HepG2 (cell line): ENCODE data around the gene CGB8. TPM values are rescaled to one million over a fixed set of nuclear protein-coding genes. Genes with fewer than 3 reads are reported as not detected.

Experiments
- ATF7 ChIP-seq, 2 experiments: fragments of 450-650 bp in 1 of 2; sonication (generic) in 1 of 2; formaldehyde crosslinking in 1 of 2; IDR thresholded peaks; 2 replicates each; pipeline versions ENCODE4 v1.4.0 to v1.6.1; 2016 to 2020; ENCODE audit warnings: antibody characterized with exemption in 1 of 2, mild to moderate bottlenecking in 1 of 2, missing genetic modification reagents in 1 of 2
- ELK4 ChIP-seq: sonication (generic); formaldehyde crosslinking; IDR thresholded peaks from 2 replicates; pipeline ENCODE4 v1.9.0; 2021; ENCODE audit warnings: missing genetic modification reagents, borderline replicate concordance
- ERF ChIP-seq: IDR thresholded peaks from 2 replicates; pipeline ENCODE4 v1.6.1; 2018; ENCODE audit warnings: missing biosample characterization, missing genetic modification reagents
- ETV5 ChIP-seq: IDR thresholded peaks from 2 replicates; pipeline ENCODE4 v1.6.1; 2018; ENCODE audit warnings: missing biosample characterization, missing genetic modification reagents, inconsistent platforms, borderline replicate concordance
- EZH2 ChIP-seq: conservative IDR thresholded peaks from 2 replicates; pipeline ENCODE4 v1.6.1; 2012; ENCODE audit warnings: mild to moderate bottlenecking, low read depth, low read length, moderate library complexity
- FOXP1 ChIP-seq, 2 experiments: fragments of 450-650 bp in 1 of 2; IDR thresholded peaks; 2 replicates each; pipeline ENCODE4 v1.6.1; 2017 to 2018; ENCODE audit warnings: antibody characterized with exemption in 1 of 2
- GPN1 ChIP-seq: sonication (generic); formaldehyde crosslinking; IDR thresholded peaks from 2 replicates; pipeline ENCODE4 v1.5.1; 2020; ENCODE audit warnings: missing genetic modification reagents, borderline replicate concordance
- HHEX ChIP-seq: IDR thresholded peaks from 2 replicates; pipeline ENCODE4 v1.6.1; 2016; ENCODE audit warnings: control low read depth
- HMG20B ChIP-seq: conservative IDR thresholded peaks from 2 replicates; pipeline ENCODE4 v1.6.1; 2016; ENCODE audit warnings: missing genetic modification reagents, missing compliant biosample characterization
- HNRNPL ChIP-seq: fragments of 200-400 bp; formaldehyde crosslinking; IDR thresholded peaks from 2 replicates; pipeline ENCODE4 v1.6.1; 2017; ENCODE audit warnings: mild to moderate bottlenecking, low read depth, low read length
- ISX ChIP-seq: sonication (generic); formaldehyde crosslinking; conservative IDR thresholded peaks from 2 replicates; pipeline ENCODE4 v1.5.0; 2020; ENCODE audit warnings: missing genetic modification reagents
- MLLT10 ChIP-seq: sonication (generic); formaldehyde crosslinking; IDR thresholded peaks from 2 replicates; pipeline ENCODE4 v1.4.0; 2020; ENCODE audit warnings: missing genetic modification reagents
- PHF21A ChIP-seq: sonication (generic); formaldehyde crosslinking; IDR thresholded peaks from 2 replicates; pipeline ENCODE4 v1.5.0; 2020; ENCODE audit warnings: mild to moderate bottlenecking, missing genetic modification reagents
- PITX1 ChIP-seq: sonication (generic); formaldehyde crosslinking; IDR thresholded peaks from 2 replicates; pipeline ENCODE4 v1.5.1; 2020; ENCODE audit warnings: mild to moderate bottlenecking, missing genetic modification reagents
- PTBP1 ChIP-seq: fragments of 200-400 bp; formaldehyde crosslinking; IDR thresholded peaks from 2 replicates; pipeline ENCODE4 v1.6.1; 2018; ENCODE audit warnings: low read length, low read depth; ENCODE audit not compliant: poor library complexity, severe bottlenecking
- RELA ChIP-seq: sonication (generic); formaldehyde crosslinking; IDR thresholded peaks from 2 replicates; pipeline ENCODE4 v1.4.0; 2020; ENCODE audit warnings: missing genetic modification reagents
- RFXANK ChIP-seq: IDR thresholded peaks from 2 replicates; pipeline ENCODE4 v1.6.1; 2016
- SMARCC2 ChIP-seq: fragments of 450-650 bp; IDR thresholded peaks from 2 replicates; pipeline ENCODE4 v1.6.1; 2017; ENCODE audit warnings: antibody characterized with exemption, mild to moderate bottlenecking
- TEAD3 ChIP-seq: optimal IDR thresholded peaks from 2 replicates; pipeline ENCODE3; 2016; ENCODE audit warnings: borderline replicate concordance
- ZNF138 ChIP-seq: sonication (generic); formaldehyde crosslinking; IDR thresholded peaks from 2 replicates; pipeline ENCODE4 v1.5.0; 2020; ENCODE audit warnings: mild to moderate bottlenecking, low read depth, missing genetic modification reagents
- ZNF143 ChIP-seq: sonication (generic); formaldehyde crosslinking; IDR thresholded peaks from 2 replicates; pipeline ENCODE4 v1.4.0; 2020; ENCODE audit warnings: missing genetic modification reagents
- ZNF263 ChIP-seq: sonication (generic); formaldehyde crosslinking; IDR thresholded peaks from 2 replicates; pipeline ENCODE4 v1.4.0; 2020; ENCODE audit warnings: missing genetic modification reagents
- ZNF282 ChIP-seq: fragments of 450-650 bp; IDR thresholded peaks from 2 replicates; pipeline ENCODE4 v1.6.1; 2018; ENCODE audit not compliant: partially characterized antibody
- ZNF562 ChIP-seq: sonication (generic); formaldehyde crosslinking; IDR thresholded peaks from 2 replicates; pipeline ENCODE4 v1.8.0; 2022; ENCODE audit warnings: missing genetic modification reagents, borderline replicate concordance
- ZNF569 ChIP-seq: sonication (generic); formaldehyde crosslinking; IDR thresholded peaks from 2 replicates; pipeline ENCODE4 v1.5.0; 2020; ENCODE audit warnings: mild to moderate bottlenecking, missing genetic modification reagents, moderate library complexity, borderline replicate concordance
- ZNF614 ChIP-seq: IDR thresholded peaks from 2 replicates; pipeline ENCODE4 v1.6.1; 2018; ENCODE audit warnings: missing biosample characterization, missing genetic modification reagents, inconsistent platforms, borderline replicate concordance
- ZNF773 ChIP-seq: sonication (generic); formaldehyde crosslinking; IDR thresholded peaks from 2 replicates; pipeline ENCODE4 v1.4.0; 2020; ENCODE audit warnings: missing genetic modification reagents, borderline replicate concordance
- ZNF777 ChIP-seq: sonication (generic); formaldehyde crosslinking; IDR thresholded peaks from 2 replicates; pipeline ENCODE4 v1.4.0; 2020; ENCODE audit warnings: missing genetic modification reagents
- ZNF879 ChIP-seq: sonication (generic); formaldehyde crosslinking; IDR thresholded peaks from 2 replicates; pipeline ENCODE4 v1.8.1; 2023; ENCODE audit warnings: missing genetic modification reagents
- polyA plus RNA-seq, 8 experiments: library from polyadenylated mRNA; depleted of rRNA in 3 of 8; stranded (reverse) in 7 of 8; unstranded in 1 of 8; fragments of >200 nt; fragmentation: Illumina TruSeq in 4 of 8; extraction: Trizol in 4 of 8; gene quantifications; 2 replicates each; pipeline versions ENCODE4 v1.2.1 to v1.2.3, GENCODE V29; 2011 to 2016; ENCODE audit warnings: low read depth in 4 of 8, missing spikeins in 1 of 8, mixed read lengths in 1 of 8; ENCODE audit not compliant: insufficient read depth in 1 of 8
- total RNA-seq, 5 experiments: library from RNA; depleted of rRNA; stranded (reverse); fragments of >200 nt; fragmentation: Illumina TruSeq; extraction: Trizol; gene quantifications; 2 replicates each; pipeline ENCODE4 v1.2.3, GENCODE V29; 2016; ENCODE audit warnings: low read depth in 1 of 5
- TF ChIP-seq, protein P1 (sequence below): sonication (generic); formaldehyde crosslinking; IDR thresholded peaks from 2 replicates; pipeline ENCODE4 v1.8.0; 2022; ENCODE audit warnings: missing genetic modification reagents, mild to moderate bottlenecking, moderate library complexity, borderline replicate concordance

Gene CGB8
- total and polyA plus RNA-seq, 2 of the 13 experiments (the other 11 are each of a cell fraction or from before 2014, with no cell fraction given): not detected

GRCh38 chr19:49085020-49085867, 36.3 kb upstream of the CGB8 start, which contains the start of gene SNRNP70 (continued):
- TF ChIP-seq, protein P1, sequence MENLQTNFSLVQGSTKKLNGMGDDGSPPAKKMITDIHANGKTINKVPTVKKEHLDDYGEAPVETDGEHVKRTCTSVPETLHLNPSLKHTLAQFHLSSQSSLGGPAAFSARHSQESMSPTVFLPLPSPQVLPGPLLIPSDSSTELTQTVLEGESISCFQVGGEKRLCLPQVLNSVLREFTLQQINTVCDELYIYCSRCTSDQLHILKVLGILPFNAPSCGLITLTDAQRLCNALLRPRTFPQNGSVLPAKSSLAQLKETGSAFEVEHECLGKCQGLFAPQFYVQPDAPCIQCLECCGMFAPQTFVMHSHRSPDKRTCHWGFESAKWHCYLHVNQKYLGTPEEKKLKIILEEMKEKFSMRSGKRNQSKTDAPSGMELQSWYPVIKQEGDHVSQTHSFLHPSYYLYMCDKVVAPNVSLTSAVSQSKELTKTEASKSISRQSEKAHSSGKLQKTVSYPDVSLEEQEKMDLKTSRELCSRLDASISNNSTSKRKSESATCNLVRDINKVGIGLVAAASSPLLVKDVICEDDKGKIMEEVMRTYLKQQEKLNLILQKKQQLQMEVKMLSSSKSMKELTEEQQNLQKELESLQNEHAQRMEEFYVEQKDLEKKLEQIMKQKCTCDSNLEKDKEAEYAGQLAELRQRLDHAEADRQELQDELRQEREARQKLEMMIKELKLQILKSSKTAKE (CRISPR knock-in tag): no peak
- TF ChIP-seq FOXP1 (IDR thresholded peaks at IDR 0.05) (no peak), FOXP1 (CRISPR knock-in tag; IDR thresholded peaks at IDR 0.05) (no peak), MLLT10 (CRISPR knock-in tag) (peak; percentile 84; the same call in 1 of the 2 replicates), ZNF562 (CRISPR knock-in tag) (no peak), PHF21A (peak; percentile 92), ERF (CRISPR knock-in tag) (peak; percentile 77), PTBP1 (no peak), ZNF777 (CRISPR knock-in tag) (peak; percentile 60), ATF7 (IDR thresholded peaks at IDR 0.05) (no peak), ATF7 (CRISPR knock-in tag; IDR thresholded peaks at IDR 0.05) (no peak), HNRNPL (peak; percentile 47; the same call in 1 of the 2 replicates), ELK4 (CRISPR knock-in tag) (no peak; the same call in 1 of the 2 replicates), ISX (no peak; the same call in 1 of the 2 replicates), SMARCC2 (no peak), TEAD3 (CRISPR knock-in tag) (peak; percentile 28), ZNF263 (CRISPR knock-in tag) (peak; percentile 31; the same call in 1 of the 2 replicates), ZNF282 (no peak), ZNF879 (CRISPR knock-in tag) (peak; percentile 22; the same call in 1 of the 2 replicates), ZNF569 (CRISPR knock-in tag) (no peak), RELA (0 out of 2 replicates have a peak, but pooled peaks have one; percentile 76), EZH2 (no peak), ZNF143 (peak; percentile 88), ZNF614 (peak; percentile 36; the same call in 1 of the 2 replicates), HMG20B (CRISPR knock-in tag) (peak; percentile 10; the same call in 1 of the 2 replicates), ETV5 (CRISPR knock-in tag) (peak; percentile 12; the same call in 1 of the 2 replicates), HHEX (no peak), RFXANK (no peak), ZNF138 (no peak), ZNF773 (CRISPR knock-in tag) (peak; percentile 88; the same call in 1 of the 2 replicates), PITX1 (CRISPR knock-in tag) (peak; percentile 61), GPN1 (CRISPR knock-in tag) (0 out of 2 replicates have a peak, but pooled peaks have one; percentile 33)
